PFSK-1 (cell line): ENCODE results near the gene CPT1B.

ENCODE experiments used
- FOXP2 ChIP-seq: optimal IDR thresholded peaks from 2 replicates; pipeline ENCODE3; 2011; ENCODE audit warnings: borderline replicate concordance, control low read depth, inconsistent platforms; ENCODE audit not compliant: insufficient read depth; ENCODE audit errors: extremely low read length, extremely low read depth
- POLR2AphosphoS5 ChIP-seq: IDR thresholded peaks from 2 replicates; pipeline ENCODE4 v1.6.1; 2012; ENCODE audit warnings: low read depth, mild to moderate bottlenecking, control low read depth, low read length, moderate library complexity
- SIN3A ChIP-seq: IDR thresholded peaks from 2 replicates; pipeline ENCODE4 v1.6.1; 2012; ENCODE audit warnings: mild to moderate bottlenecking, low read length, moderate library complexity, borderline replicate concordance; ENCODE audit not compliant: insufficient read depth
- TAF1 ChIP-seq: IDR thresholded peaks from 2 replicates; pipeline ENCODE4 v1.6.1; 2012; ENCODE audit warnings: low read length, control low read depth, borderline replicate concordance; ENCODE audit not compliant: insufficient read depth
- TF ChIP-seq, protein P1 (sequence below), 2 experiments: IDR thresholded peaks; 2 replicates each; pipeline versions ENCODE4 v1.6.1 to v1.8.0; 2011 to 2012; ENCODE audit warnings: low read depth in 2 of 2, low read length in 2 of 2, control low read depth in 1 of 2, inconsistent platforms in 1 of 2, mild to moderate bottlenecking in 1 of 2, moderate library complexity in 1 of 2; ENCODE audit not compliant: insufficient read depth in 1 of 2

- TF ChIP-seq, protein P1, sequence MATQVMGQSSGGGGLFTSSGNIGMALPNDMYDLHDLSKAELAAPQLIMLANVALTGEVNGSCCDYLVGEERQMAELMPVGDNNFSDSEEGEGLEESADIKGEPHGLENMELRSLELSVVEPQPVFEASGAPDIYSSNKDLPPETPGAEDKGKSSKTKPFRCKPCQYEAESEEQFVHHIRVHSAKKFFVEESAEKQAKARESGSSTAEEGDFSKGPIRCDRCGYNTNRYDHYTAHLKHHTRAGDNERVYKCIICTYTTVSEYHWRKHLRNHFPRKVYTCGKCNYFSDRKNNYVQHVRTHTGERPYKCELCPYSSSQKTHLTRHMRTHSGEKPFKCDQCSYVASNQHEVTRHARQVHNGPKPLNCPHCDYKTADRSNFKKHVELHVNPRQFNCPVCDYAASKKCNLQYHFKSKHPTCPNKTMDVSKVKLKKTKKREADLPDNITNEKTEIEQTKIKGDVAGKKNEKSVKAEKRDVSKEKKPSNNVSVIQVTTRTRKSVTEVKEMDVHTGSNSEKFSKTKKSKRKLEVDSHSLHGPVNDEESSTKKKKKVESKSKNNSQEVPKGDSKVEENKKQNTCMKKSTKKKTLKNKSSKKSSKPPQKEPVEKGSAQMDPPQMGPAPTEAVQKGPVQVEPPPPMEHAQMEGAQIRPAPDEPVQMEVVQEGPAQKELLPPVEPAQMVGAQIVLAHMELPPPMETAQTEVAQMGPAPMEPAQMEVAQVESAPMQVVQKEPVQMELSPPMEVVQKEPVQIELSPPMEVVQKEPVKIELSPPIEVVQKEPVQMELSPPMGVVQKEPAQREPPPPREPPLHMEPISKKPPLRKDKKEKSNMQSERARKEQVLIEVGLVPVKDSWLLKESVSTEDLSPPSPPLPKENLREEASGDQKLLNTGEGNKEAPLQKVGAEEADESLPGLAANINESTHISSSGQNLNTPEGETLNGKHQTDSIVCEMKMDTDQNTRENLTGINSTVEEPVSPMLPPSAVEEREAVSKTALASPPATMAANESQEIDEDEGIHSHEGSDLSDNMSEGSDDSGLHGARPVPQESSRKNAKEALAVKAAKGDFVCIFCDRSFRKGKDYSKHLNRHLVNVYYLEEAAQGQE (IDR thresholded peaks at IDR 0.05; ENCODE audit: insufficient read depth in 1 of 2, low read depth in 2 of 2, low read length in 2 of 2) = no peak
- TF ChIP-seq SIN3A (no peak), TAF1 (no peak), POLR2AphosphoS5 (no peak), FOXP2 (no peak)
These were observed 32.4 kb upstream of the CPT1B start for GRCh38 chr22:50610581-50610980.
